Islet precursor cell (in vitro differentiated cells): ENCODE results near the gene SATB2.

ENCODE experiments used
- DNase-seq: peaks from one replicate; pipeline ENCODE4 v3.0.0-alpha.2; 2018

Gene SATB2

GRCh38 chr2:199315299-199316179, 142.2 kb downstream of the SATB2 start:
- peak; percentile 59 for DNase-seq

- no peak for DNase-seq
These were observed 144.8 kb downstream of the SATB2 start for GRCh38 chr2:199312931-199313330.

GRCh38 chr2:199310771-199311585, 146.8 kb downstream of the SATB2 start:
- DNase-seq = no peak

GRCh38 chr2:199309973-199310372, 147.8 kb downstream of the SATB2 start:
- no peak for DNase-seq

DNA sequence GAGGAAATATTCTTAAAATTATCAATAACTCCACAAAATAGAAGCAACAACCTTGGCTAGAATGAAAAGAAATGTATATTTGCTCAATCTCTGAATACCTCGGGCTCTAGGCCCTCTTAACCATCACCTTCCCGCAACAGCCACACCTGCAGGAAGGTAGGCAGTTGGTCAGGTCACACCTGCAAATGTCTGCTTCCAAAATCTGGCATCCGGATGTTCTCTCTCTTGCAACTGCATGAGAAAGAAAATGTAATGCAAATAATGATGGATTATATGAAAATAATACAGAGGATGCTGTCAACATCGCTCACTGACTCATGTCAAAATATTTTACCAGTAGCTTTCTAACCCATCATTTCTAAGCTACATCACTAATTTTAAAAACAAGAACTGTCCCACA, 148.3 kb downstream of the SATB2 start:
- no peak for DNase-seq

DNA sequence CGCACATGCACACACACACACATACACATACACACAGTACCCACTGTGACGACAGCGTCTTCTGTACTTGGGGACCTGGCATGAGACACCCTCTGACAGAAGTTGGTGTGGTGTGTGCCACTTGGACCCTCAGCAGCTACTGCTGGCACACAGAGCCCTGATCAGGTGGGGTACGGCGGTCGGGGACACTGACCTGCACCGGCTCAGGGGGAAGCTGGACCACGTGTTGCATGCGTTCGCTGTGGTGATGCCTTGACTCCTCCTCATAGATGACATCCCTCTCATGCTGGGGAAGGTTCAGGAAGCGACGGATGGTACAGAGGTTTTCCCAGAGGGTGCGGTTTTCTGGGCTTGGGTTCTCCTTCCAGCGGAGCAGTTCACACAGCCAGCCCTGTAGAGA, 149.2 kb downstream of the SATB2 start:
- no peak for DNase-seq

DNA sequence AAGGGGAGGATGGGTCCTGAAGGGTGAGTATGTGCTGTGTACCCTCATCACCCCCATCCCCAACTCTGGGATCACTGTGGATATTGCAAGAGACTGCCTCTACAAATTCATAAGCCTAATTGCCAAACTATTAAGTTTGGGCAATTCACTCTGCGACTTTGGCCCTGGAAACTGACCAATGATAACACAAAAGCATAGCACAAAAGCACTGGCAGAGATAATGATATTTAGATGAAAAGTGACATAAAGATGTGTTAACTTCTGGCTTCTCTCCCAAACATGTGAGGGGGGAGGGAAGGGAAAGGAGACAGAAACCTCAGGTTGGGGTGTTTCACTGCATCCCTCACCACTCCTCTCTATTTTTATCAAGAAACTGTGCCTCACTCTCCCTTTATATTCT, 150.3 kb downstream of the SATB2 start:
- no peak for DNase-seq

DNA sequence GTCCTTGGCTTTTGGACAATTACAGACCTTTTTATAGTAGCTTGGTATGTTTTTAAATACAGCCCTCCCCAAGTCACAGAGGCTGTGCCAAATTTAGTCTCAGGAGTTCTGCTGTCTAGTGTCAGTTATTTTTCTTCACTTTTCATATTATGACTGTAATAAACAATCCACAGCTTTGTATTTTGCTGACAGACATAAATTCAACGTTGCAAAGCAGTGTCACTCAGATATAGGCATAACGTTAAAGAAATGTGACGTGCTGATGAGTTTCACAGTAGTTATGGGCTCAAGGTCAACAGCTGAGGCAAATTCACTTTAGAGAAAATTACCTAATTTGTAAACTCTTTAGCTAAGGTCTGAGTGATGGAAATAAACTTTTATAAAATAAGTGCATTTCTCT, 151.6 kb downstream of the SATB2 start:
- no peak for DNase-seq

- peak; percentile 60 for DNase-seq
These were observed 154.0 kb downstream of the SATB2 start for GRCh38 chr2:199303728-199304177.

DNA sequence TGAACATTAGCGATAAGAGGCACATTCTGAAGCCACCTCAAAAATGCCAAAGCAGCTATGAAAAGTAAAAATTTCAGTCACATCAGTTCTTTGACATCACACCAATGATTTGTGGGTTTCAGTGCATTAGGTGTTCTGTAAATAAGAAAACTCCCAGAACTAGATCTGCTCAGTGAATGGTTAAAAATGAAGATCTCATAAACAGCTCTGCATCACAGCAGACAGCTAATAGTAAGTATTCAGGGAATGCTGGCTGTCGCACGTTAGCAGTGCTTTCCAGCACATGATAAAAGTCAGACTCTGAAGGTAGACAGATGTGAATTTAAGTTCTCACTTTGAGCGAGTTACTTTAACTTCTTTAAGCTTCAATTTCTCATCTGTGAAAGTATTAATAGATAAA, 154.9 kb downstream of the SATB2 start:
- DNase-seq = no peak

GRCh38 chr2:199288424-199288823, 169.3 kb downstream of the SATB2 start:
- no peak for DNase-seq

GRCh38 chr2:199282309-199282708, 175.4 kb downstream of the SATB2 start:
- no peak for DNase-seq

DNA sequence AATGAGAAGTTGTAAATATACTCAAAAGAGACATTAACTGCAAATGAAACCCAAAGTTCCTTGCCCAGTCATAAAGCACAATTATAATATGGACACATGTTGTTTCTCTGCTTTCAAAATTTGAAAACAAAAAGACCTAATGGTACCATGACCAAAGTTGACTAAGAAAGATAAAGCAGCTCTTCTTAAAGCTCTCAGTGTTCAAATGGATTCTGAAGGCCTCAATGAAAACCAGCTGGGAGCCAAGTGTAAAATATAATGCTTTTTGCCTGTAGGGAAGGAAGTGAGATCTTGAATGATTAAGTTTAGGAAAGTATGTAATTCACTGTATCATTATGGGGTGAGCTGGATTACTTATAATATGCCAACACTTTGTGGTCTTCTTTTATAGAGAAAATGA, 178.6 kb downstream of the SATB2 start:
- DNase-seq = no peak

DNA sequence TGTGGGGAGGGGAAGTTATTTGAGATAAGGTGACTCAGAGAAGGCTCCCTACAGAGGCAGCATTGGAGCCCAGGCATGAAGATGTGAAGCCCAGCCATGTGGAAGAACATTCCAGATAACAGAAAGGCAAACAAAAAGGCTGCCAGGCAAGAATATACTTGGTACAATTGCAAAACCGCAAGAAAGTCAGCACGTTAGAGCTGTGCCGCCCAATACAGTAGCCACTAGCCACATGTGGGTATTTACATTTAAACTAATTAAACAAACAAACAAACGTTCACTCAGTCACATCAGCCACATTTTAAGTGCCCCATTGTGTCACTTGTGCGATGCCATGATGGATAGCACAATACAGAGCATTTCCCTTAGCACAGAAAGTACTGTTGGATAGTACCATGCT, 179.6 kb downstream of the SATB2 start:
- no peak for DNase-seq

DNA sequence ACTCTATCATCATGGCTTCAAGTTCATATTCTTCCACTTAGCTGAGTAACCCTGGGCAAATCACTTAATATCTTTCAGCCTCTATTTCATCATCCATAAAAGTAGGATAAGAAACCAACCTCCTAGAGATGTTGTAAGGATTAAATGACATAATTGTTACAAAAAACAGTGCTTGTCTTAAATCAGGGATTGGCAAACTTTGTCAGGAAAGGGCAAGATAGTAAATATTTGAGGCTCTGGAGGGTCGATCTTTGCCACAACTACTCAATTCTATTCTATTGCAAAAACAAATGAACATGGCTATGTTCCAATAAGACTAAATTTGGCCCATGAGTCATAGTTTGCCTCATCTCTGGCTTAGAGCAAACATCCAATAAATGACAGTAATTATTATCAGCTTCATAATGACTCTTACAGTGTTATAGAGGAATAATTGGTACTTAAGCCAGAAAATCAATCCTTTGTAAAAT, 184.7 kb downstream of the SATB2 start:
- DNase-seq = no peak

DNA sequence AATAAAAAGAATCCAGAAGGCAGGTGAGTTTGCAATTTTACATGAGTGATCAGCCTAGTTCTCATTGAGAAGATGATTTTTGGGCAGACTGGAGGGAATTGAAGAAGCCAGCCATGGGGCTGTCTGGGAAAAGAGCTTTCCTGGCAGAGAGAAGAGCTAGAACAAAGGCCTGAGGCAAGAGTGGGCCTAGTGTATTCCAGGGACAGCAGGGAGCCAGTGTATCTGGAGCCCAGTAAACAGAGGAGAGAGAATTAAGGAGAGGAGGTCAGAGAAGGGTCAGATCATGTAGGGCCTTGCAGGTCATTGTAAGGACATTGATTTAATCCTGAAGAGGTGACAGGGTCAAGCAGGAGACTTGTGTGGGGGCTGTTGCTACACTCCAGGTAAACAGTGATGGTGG, 195.8 kb downstream of the SATB2 start:
- DNase-seq = no peak

- DNase-seq = no peak
These were observed 196.5 kb downstream of the SATB2 start for GRCh38 chr2:199261239-199261638.

GRCh38 chr2:199259671-199260070, 198.1 kb downstream of the SATB2 start:
- no peak for DNase-seq

- DNase-seq = no peak
These were observed 199.4 kb downstream of the SATB2 start for GRCh38 chr2:199258291-199258690.

- DNase-seq = no peak
These were observed 200.2 kb downstream of the SATB2 start for GRCh38 chr2:199257261-199258224.

DNA sequence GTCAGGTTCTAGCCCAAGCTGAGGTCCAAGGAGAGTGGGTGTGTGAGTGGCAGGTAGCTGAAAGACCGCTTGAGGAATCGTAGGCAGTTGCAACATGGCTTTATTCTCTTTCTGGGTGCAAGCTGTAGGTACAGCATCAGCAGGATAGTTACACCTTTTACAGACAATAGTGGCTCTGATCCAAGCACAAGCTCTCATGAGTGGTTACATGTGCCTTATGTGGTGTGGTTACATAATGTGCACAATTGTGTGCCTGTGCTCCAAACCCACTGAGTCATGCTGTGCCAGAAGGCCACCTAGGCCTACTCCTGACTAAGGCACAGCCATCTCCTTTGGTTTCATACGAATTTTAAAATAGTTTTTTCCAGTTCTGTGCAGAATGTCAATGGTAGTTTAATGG, 227.6 kb downstream of the SATB2 start:
- DNase-seq = no peak
